Breast epithelium (tissue), 4 donors: Measurements from ENCODE around the gene PFDN1. TPM values are rescaled to one million over a fixed set of nuclear protein-coding genes. Genes with fewer than 3 reads are reported as not detected.

Experiments
- DNase-seq, 2 donors: peaks; one replicate each; pipeline ENCODE4 v3.0.0-alpha.2; 2019; ENCODE audit warnings: low spot score in 2 of 2
- H3K27ac ChIP-seq, 2 donors: fragments of 200-600 bp; sonication (generic) in 1 of 2; one replicate each; pipeline ENCODE4 v1.5.1; 2016 to 2019; ENCODE audit warnings: mild to moderate bottlenecking in 1 of 2
- H3K27me3 ChIP-seq, 2 donors: fragments of 200-600 bp; sonication (generic) in 1 of 2; one replicate each; pipeline versions ENCODE4 v1.5.1 to v1.6.0; 2017 to 2019; ENCODE audit warnings: control low read depth in 1 of 2, mild to moderate bottlenecking in 1 of 2
- H3K36me3 ChIP-seq: fragments of 200-600 bp; one replicate; pipeline ENCODE4 v1.5.1; 2019
- H3K4me1 ChIP-seq, 2 donors: fragments of 200-600 bp; sonication (generic); one replicate each; pipeline ENCODE4 v1.5.1; 2016 to 2019; ENCODE audit warnings: control low read depth in 1 of 2
- H3K4me3 ChIP-seq, 3 donors: fragments of 200-600 bp; sonication (generic); 1 replicate in 2 of 3; 2 replicates in 1 of 3; pipeline ENCODE4 v1.5.1; 2016 to 2019; ENCODE audit warnings: mild to moderate bottlenecking in 3 of 3, moderate library complexity in 2 of 3
- H3K9me3 ChIP-seq, 2 donors: fragments of 200-600 bp; sonication (generic) in 1 of 2; one replicate each; pipeline ENCODE4 v1.5.1; 2016 to 2019; ENCODE audit warnings: control low read depth in 1 of 2
- POLR2A ChIP-seq: fragments of 450-650 bp; IDR thresholded peaks from one replicate; pipeline ENCODE4 v1.6.1; 2016; ENCODE audit warnings: antibody characterized with exemption, mild to moderate bottlenecking, moderate library complexity
- POLR2AphosphoS5 ChIP-seq, 3 donors: sonication (generic); formaldehyde crosslinking; IDR thresholded peaks; one replicate each; pipeline ENCODE4 v1.6.1; 2017; ENCODE audit warnings: antibody characterized with exemption in 3 of 3
- intact Hi-C: fragments of 100-400 bp; cut with DNase I; formaldehyde crosslinking; loops from one replicate; pipeline ENCODE4 v1.15.1; 2023; ENCODE audit warnings: low total_unique reads
- total RNA-seq, 3 donors: library from RNA; depleted of rRNA; stranded (reverse); fragments of >200 nt; gene quantifications; one replicate each; pipeline ENCODE4 v1.1.0, GENCODE V29; 2016
- TF ChIP-seq, protein P1 (sequence below), 3 donors: fragments of 450-650 bp; IDR thresholded peaks; one replicate each; pipeline ENCODE4 v1.5.1; 2016 to 2017; ENCODE audit warnings: antibody characterized with exemption in 3 of 3, mild to moderate bottlenecking in 3 of 3, moderate library complexity in 3 of 3

The PFDN1 gene
- total RNA-seq, 3 donors from 2014 or later, result 72.2 to 93.4 (median 86.3) TPM

DNA sequence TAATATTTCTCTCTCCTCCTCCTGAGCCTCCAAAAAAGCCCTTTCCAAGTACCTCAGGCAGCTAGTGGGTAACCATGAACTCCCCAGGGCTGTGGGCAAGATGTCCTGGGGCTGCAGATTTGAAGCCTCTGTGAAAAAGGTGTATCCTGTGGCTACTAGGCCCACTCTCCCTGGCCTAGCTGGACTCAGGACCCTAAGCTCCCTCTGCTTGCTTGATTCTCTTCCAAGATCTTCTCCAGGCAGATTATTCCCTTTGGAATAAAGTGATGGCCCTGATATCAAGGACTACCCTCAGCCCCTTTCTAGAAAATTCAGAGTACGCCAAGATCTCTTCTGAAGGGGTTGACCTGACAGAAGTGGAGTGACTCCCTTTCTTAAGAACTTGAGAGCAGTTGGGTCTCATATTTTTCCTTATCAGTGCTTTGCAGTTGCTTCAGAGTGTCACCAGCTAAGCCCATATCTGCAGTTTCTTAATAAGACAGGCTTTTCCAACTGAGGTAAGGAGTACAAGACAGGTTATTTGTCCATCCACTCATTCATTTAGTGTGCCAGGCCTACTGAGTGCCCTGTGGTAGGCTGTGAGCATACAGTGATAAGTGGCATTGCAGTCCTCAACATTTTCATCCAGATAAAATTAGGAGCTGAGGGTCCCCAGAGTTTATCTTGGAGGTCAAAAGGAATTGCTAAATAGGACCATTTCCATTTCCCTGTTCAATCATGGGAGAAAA lies 85.4 kb downstream of the PFDN1 start:
- H3K4me1 ChIP-seq, result peaks cover 0 to 10% of the 10 kb centered on the region in 2 donors
- intact Hi-C loops, result no loop called here
- no peaks in the 10 kb centered on the region for H3K9me3 ChIP-seq
- no peak for TF ChIP-seq POLR2A
- no peak for TF ChIP-seq POLR2AphosphoS5 (IDR thresholded peaks at IDR 0.05)
- TF ChIP-seq, protein P1, sequence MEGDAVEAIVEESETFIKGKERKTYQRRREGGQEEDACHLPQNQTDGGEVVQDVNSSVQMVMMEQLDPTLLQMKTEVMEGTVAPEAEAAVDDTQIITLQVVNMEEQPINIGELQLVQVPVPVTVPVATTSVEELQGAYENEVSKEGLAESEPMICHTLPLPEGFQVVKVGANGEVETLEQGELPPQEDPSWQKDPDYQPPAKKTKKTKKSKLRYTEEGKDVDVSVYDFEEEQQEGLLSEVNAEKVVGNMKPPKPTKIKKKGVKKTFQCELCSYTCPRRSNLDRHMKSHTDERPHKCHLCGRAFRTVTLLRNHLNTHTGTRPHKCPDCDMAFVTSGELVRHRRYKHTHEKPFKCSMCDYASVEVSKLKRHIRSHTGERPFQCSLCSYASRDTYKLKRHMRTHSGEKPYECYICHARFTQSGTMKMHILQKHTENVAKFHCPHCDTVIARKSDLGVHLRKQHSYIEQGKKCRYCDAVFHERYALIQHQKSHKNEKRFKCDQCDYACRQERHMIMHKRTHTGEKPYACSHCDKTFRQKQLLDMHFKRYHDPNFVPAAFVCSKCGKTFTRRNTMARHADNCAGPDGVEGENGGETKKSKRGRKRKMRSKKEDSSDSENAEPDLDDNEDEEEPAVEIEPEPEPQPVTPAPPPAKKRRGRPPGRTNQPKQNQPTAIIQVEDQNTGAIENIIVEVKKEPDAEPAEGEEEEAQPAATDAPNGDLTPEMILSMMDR (IDR thresholded peaks at IDR 0.05), result no peak
- no peak overlapping the region for H3K27ac ChIP-seq
- no peak overlapping the region for H3K4me3 ChIP-seq
- H3K36me3 ChIP-seq, result no peaks in the 10 kb centered on the region
- H3K27me3 ChIP-seq, result no peaks in the 10 kb centered on the region
- DNase-seq, result no peak

- Histone ChIP-seq H3K4me1 (peaks cover 0 to 10% of the 10 kb centered on the region in 2 donors), H3K27me3 (no peaks in the 10 kb centered on the region), H3K4me3 (no peak overlapping the region), H3K9me3 (no peaks in the 10 kb centered on the region), H3K36me3 (no peaks in the 10 kb centered on the region), H3K27ac (no peak overlapping the region)
- intact Hi-C loops, result no loop called here
- DNase-seq, result no peak
- TF ChIP-seq POLR2A (no peak), POLR2AphosphoS5 (IDR thresholded peaks at IDR 0.05) (no peak)
- TF ChIP-seq, protein P1 (IDR thresholded peaks at IDR 0.05), result no peak
Measured at GRCh38 chr5:140216478-140217074, 86.3 kb downstream of the PFDN1 start.

GRCh38 chr5:140215276-140215675 lies 87.6 kb downstream of the PFDN1 start:
- intact Hi-C loops, result no loop called here
- H3K4me3 ChIP-seq, result no peak overlapping the region
- H3K36me3 ChIP-seq, result no peaks in the 10 kb centered on the region
- H3K9me3 ChIP-seq, result no peaks in the 10 kb centered on the region
- H3K27ac ChIP-seq, result no peak overlapping the region
- H3K27me3 ChIP-seq, result no peaks in the 10 kb centered on the region
- H3K4me1 ChIP-seq, result peaks cover 0 to 10% of the 10 kb centered on the region in 2 donors
- no peak for TF ChIP-seq POLR2AphosphoS5 (IDR thresholded peaks at IDR 0.05)
- TF ChIP-seq, protein P1 (IDR thresholded peaks at IDR 0.05), result no peak
- no peak for TF ChIP-seq POLR2A
- DNase-seq, result no peak

GRCh38 chr5:140214831-140215230 lies 88.1 kb downstream of the PFDN1 start:
- Histone ChIP-seq H3K9me3 (no peaks in the 10 kb centered on the region), H3K27ac (no peak overlapping the region), H3K36me3 (no peaks in the 10 kb centered on the region), H3K27me3 (no peaks in the 10 kb centered on the region), H3K4me1 (peaks cover 0 to 6% of the 10 kb centered on the region in 2 donors), H3K4me3 (no peak overlapping the region)
- no peak for DNase-seq
- TF ChIP-seq POLR2AphosphoS5 (IDR thresholded peaks at IDR 0.05) (no peak), POLR2A (no peak)
- TF ChIP-seq, protein P1 (IDR thresholded peaks at IDR 0.05), result no peak
- intact Hi-C loops, result no loop called here

DNA sequence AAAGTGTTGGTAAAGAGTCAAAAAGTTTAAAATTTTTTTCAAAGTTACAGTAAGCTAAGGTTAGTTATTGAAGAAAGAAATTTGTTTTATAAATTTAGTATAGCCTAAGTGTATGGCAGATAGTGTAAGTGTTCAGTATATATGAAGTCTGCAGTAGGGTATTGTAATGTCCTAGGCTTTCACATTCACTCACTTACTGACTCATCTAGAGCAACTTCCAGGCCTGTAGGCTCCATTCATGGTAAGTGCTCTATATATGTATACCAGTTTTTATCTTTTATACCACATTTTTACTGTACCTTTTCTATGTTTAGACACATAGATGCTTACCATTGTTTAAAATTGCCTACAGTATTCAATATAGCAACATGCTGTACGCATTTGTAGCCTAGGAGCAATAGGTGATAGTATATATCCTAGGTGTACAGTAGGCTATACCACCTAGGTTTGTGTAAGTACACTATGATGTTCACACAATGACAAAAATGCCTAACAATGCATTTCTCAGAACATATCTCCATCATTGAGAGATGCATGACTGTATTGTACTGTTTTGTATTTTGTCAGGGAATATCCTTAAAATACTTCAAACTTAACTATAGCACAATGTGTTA lies 89.4 kb downstream of the PFDN1 start:
- H3K4me3 ChIP-seq, result no peak overlapping the region
- H3K27ac ChIP-seq, result no peak overlapping the region
- TF ChIP-seq, protein P1 (IDR thresholded peaks at IDR 0.05), result no peak
- TF ChIP-seq POLR2AphosphoS5 (IDR thresholded peaks at IDR 0.05) (no peak), POLR2A (no peak)
- H3K27me3 ChIP-seq, result no peaks in the 10 kb centered on the region
- H3K4me1 ChIP-seq, result no peaks in the 10 kb centered on the region
- H3K36me3 ChIP-seq, result no peaks in the 10 kb centered on the region
- H3K9me3 ChIP-seq, result no peaks in the 10 kb centered on the region
- no peak for DNase-seq
- intact Hi-C loops, result no loop called here
